Loucy (cell line): ENCODE measurements around the gene UQCC5.

Experiments used
- EZH2phosphoT487 ChIP-seq: fragments of 200-600 bp; IDR thresholded peaks from 2 replicates; pipeline ENCODE4 v1.6.1; 2018; ENCODE audit warnings: antibody characterized with exemption, mild to moderate bottlenecking, moderate library complexity, borderline replicate concordance
- TF ChIP-seq, protein P1 (sequence below): fragments of 200-600 bp; sonication (generic); conservative IDR thresholded peaks from 2 replicates; pipeline ENCODE4 v1.5.1; 2014; ENCODE audit warnings: mild to moderate bottlenecking, antibody characterized with exemption, low read length

DNA sequence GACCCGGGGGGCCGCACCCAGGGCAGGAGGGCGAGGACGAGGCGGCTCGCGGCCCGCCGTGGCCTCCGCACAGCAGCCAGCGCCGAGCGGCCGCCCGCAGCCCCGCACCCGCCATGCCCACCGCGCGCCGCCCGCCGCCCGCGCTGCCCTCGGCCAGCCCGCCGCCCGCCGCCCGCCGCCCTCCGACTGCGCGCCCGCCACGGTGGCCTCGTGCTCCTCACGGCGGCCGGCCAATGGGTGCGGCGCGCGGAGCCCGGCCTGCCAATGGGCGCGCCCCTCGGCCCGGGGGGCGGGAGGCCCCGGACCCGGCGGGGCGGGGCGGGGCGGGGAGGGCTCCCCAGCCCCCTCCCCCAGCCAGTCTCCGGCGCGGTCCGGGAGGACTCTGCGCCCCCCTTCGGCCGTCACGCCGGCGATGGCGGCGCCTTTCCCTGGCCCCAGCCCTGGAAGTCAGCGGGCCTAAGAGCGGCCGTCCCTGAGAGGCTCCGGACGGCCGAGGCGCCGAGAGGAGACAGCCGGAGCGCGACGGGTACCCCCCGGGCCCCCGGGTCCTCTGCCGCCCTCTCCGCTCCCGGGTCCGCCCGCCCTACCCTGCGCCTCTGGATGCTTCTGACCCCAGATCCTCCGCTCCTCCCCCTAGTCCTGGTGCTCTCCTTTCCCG is 2.7 kb upstream of the UQCC5 start, which contains the start of gene NT5DC2:
- TF ChIP-seq, protein P1, sequence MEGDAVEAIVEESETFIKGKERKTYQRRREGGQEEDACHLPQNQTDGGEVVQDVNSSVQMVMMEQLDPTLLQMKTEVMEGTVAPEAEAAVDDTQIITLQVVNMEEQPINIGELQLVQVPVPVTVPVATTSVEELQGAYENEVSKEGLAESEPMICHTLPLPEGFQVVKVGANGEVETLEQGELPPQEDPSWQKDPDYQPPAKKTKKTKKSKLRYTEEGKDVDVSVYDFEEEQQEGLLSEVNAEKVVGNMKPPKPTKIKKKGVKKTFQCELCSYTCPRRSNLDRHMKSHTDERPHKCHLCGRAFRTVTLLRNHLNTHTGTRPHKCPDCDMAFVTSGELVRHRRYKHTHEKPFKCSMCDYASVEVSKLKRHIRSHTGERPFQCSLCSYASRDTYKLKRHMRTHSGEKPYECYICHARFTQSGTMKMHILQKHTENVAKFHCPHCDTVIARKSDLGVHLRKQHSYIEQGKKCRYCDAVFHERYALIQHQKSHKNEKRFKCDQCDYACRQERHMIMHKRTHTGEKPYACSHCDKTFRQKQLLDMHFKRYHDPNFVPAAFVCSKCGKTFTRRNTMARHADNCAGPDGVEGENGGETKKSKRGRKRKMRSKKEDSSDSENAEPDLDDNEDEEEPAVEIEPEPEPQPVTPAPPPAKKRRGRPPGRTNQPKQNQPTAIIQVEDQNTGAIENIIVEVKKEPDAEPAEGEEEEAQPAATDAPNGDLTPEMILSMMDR, result no peak
- no peak for TF ChIP-seq EZH2phosphoT487
